NCI-H1105 treated with DMSO at 0.1 percent for 48 hours (cell line): ENCODE data around the gene CIT.
"Not testable (repeated sequence)": the region's sequence is repeated elsewhere in the genome, so short reads cannot be mapped to it uniquely, and the experiment has no call there.

Source experiments
- DNase-seq: peaks from one replicate; lab custom pipeline; 2025; lab: John Stamatoyannopoulos, UW

The CIT gene

GRCh38 chr12:119730381-119730780, 146.7 kb downstream of the CIT start:
- no peak for DNase-seq

GRCh38 chr12:119729871-119730270, 147.2 kb downstream of the CIT start:
- no peak for DNase-seq

GRCh38 chr12:119728444-119728745, 148.7 kb downstream of the CIT start:
- no peak for DNase-seq

GRCh38 chr12:119727600-119728443, 149.3 kb downstream of the CIT start:
- DNase-seq = no peak

- no peak for DNase-seq
Observed at GRCh38 chr12:119725523-119725922, 151.6 kb downstream of the CIT start.

- DNase-seq = no peak
Observed at GRCh38 chr12:119721306-119721705, 155.8 kb downstream of the CIT start.

GRCh38 chr12:119720349-119720748, 156.8 kb downstream of the CIT start:
- DNase-seq = no peak

GRCh38 chr12:119718141-119718540, 159.0 kb downstream of the CIT start:
- no peak for DNase-seq

GRCh38 chr12:119715268-119715620, 161.9 kb downstream of the CIT start:
- DNase-seq = no peak

- no peak for DNase-seq
Observed at GRCh38 chr12:119714614-119715267, 162.4 kb downstream of the CIT start.

- no peak for DNase-seq
Observed at GRCh38 chr12:119713551-119714031, 163.5 kb downstream of the CIT start.

GRCh38 chr12:119712721-119713120, 164.4 kb downstream of the CIT start:
- DNase-seq = no peak

- DNase-seq = no peak
Observed at GRCh38 chr12:119711693-119712092, 165.4 kb downstream of the CIT start.

GRCh38 chr12:119710965-119711551, 166.1 kb downstream of the CIT start:
- DNase-seq = no peak

GRCh38 chr12:119710374-119710964, 166.7 kb downstream of the CIT start:
- no peak for DNase-seq

- not testable (repeated sequence) for DNase-seq
Observed at GRCh38 chr12:119706427-119706826, 170.7 kb downstream of the CIT start.

GRCh38 chr12:119705182-119705581, 171.9 kb downstream of the CIT start:
- no peak for DNase-seq

GRCh38 chr12:119704065-119704747, 172.9 kb downstream of the CIT start:
- no peak for DNase-seq

GRCh38 chr12:119700078-119700477, 177.0 kb downstream of the CIT start:
- no peak for DNase-seq

- no peak for DNase-seq
Observed at GRCh38 chr12:119699199-119699760, 177.8 kb downstream of the CIT start.

GRCh38 chr12:119696943-119697342, 180.2 kb downstream of the CIT start:
- no peak for DNase-seq

- DNase-seq = no peak
Observed at GRCh38 chr12:119695034-119695433, 182.1 kb downstream of the CIT start.
